Activated CD8-positive, alpha-beta memory T cell treated with anti-CD3 and anti-CD28 coated beads, Interleukin-2, amount 50 U/mL, for 4 hours (primary cell): ENCODE results near the gene PDLIM4.

Source experiments
- DNase-seq: peaks from one replicate; pipeline ENCODE4 v3.0.0-alpha.2; 2020

Gene PDLIM4

DNA sequence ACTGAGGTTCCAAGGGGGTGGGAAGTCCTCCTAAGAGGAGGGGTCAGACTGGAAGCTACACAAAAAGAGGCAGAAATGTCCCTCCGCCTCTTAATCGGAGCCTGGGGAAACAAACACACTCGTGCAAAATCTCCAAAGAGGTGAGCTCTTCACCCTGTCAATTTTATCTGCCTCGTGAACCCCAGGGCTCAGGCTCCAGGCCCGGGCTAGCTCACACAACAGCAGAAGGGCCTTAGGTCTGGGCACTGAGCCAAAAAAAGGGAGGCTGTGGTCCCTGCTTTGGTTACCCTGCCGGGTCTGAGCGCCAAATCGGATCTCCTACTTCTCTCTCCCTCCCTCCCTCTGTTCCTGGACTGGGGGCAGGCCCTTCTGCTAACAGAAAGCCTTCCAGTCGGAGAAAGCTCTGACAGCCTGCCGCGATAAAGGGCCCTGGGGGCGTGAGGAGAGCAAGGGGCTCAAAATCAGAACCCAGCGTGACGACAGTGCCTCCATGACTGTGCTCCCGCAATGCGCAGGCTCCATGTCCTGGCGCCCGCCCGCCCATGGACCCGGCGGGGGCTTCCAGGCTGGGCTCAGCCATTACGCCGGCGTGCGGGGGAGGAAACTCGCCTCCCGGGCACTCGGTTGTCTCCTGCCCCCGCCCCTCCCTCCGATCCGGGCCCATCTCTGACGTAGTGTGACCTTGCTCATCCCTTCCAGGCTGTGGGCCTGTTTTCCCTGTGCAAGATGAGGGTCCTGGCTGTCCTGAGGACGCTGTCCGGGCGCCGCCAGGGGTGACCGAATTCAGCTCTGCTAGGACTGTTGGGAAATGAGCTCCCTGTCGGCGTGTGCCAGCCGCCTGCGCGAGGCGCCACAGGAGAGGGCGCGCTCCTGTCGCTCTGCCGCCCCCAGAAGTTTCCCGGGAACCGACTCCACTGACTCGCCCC is 35.8 kb downstream of the PDLIM4 start:
- DNase-seq, result peak; percentile 81

- peak; percentile 83 for DNase-seq
Observed at GRCh38 chr5:132293992-132294727, 36.7 kb downstream of the PDLIM4 start, which contains the start of gene SLC22A4. TSS of gene SLC22A4 (plus strand) at chr5:132294394. CDS start at chr5:132294617, 223 bp downstream.

GRCh38 chr5:132294728-132295504 is 37.4 kb downstream of the PDLIM4 start:
- peak; percentile 78 for DNase-seq

GRCh38 chr5:132295505-132296411 is 38.3 kb downstream of the PDLIM4 start:
- DNase-seq, result no peak

DNA sequence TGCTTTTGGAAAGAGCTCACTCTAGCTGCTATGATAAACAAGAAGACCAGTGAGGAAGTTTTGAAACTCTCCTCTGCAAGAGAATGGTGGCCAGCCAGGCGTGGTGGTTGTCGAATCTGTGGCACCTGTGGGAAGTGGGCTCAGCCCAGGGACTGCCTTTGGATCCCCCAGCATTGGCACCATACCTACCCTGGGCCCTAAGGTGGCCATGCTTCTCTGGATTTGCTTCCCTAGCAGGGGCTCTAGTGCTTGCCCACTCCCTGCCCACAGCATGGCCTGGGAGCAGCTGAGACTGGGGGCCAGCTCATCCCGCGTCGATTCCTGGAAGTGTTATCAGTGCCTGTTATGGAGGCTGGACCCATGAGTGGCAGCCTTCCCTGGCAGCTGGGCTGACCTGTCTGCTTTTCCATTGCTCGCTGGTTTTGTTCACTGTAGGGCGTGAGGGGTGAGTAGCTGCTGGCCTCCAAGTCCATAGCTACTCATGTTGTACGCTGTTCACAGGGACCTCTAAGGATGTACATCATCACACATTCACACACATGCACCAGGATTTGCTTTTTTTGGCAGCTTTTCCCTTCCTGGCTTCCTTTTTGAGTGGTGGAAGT is 39.0 kb downstream of the PDLIM4 start:
- DNase-seq, result no peak

GRCh38 chr5:132297211-132297940 is 39.9 kb downstream of the PDLIM4 start:
- no peak for DNase-seq

- DNase-seq, result no peak
Observed at GRCh38 chr5:132298298-132299212, 41.1 kb downstream of the PDLIM4 start.

DNA sequence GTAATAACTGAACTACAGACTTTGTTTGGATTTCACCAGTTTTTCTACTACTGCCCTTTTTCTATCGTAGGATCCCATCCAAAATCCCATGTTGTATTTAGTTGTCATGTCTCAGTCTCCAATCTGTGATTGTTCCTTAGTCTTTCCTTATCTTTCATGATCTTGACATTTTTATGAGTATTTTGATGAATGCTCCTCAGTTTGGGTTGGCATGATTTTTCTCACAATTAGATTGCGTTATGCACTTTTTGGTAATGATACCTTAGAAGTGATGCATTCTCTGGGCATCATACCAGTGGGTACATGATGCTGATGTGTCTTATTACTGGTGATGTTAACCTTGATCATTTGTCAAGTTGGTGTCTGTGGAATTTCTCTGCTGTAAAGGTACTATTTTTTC is 42.4 kb downstream of the PDLIM4 start:
- no peak for DNase-seq

DNA sequence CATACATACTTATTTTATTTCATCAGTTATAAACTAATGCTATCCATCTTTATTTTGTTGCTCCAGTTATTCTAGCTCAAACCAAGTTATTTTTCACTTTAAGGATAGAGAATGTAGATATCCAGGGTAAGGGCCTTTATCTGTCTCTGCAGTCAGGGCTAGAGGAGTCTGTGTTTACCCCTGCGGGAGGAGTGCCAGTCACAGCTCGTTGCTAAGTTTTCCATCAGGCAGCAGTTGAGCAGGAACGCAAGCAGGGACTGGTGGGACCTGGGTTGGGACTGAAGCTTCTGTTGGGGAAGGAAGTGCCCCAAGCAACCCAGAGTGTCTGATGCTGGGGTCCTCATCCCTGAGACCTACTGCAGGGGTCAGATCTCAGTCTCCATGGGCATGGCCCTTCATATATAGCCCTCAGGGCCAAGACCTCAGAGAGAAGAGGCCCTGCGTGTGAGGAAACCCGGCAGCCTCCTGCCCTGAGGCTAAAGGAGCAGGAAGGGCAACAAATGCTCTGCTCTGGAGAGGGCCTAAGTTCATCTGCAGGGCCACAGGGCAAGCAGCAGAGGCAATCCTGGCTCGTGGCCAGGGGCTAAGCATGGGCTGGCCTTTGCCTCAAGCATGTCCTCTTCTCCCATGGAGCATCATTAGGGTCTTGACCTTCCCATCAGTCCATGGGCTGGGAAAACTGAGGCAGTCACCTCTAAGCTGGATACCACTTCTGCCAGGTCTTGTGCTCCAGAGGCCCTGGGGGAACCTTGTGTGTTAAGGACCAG is 43.3 kb downstream of the PDLIM4 start:
- no peak for DNase-seq

GRCh38 chr5:132301344-132302271 is 44.1 kb downstream of the PDLIM4 start:
- DNase-seq, result no peak

GRCh38 chr5:132302413-132302812 is 44.9 kb downstream of the PDLIM4 start:
- no peak for DNase-seq

DNA sequence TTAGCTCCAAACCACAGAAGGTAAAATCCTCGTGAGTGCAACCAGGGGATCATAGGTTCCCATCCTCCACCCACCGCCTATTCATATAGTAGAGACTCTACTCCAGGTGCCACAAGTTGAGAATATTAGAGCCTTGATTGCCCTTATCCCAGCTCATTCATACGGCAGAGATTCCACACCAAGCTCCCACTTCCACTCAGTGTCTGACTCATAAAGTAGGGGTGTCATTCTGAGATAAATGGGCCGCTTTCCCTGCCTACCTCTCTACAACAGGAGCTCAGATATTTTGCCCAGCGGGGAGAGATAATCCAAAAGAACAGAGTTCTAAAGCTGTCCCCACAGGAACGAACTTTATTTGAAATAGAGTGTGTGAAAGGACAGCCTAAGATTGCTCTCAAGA is 46.1 kb downstream of the PDLIM4 start:
- DNase-seq, result no peak

- no peak for DNase-seq
Observed at GRCh38 chr5:132305420-132305819, 47.9 kb downstream of the PDLIM4 start.

DNA sequence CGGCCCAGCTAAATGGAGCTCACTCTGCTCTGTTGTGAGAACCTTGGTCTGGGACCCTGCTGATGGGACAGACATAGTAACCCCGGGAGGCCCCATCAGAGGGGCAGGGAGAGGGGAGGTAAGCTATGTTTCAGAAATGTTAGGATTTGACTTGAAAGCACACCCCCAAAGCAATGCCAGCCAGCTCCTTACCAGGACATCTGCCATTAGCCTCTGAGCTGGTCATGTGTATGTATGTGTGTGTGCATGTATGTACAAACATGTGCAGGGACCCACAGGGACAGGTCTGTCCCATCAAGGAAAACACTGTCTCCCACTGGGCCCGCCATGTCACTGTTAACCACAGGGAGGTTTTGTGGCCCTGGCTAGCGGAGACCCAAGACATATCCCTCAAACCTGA is 51.2 kb downstream of the PDLIM4 start:
- no peak for DNase-seq

- no peak for DNase-seq
Observed at GRCh38 chr5:132309679-132310078, 52.2 kb downstream of the PDLIM4 start.

DNA sequence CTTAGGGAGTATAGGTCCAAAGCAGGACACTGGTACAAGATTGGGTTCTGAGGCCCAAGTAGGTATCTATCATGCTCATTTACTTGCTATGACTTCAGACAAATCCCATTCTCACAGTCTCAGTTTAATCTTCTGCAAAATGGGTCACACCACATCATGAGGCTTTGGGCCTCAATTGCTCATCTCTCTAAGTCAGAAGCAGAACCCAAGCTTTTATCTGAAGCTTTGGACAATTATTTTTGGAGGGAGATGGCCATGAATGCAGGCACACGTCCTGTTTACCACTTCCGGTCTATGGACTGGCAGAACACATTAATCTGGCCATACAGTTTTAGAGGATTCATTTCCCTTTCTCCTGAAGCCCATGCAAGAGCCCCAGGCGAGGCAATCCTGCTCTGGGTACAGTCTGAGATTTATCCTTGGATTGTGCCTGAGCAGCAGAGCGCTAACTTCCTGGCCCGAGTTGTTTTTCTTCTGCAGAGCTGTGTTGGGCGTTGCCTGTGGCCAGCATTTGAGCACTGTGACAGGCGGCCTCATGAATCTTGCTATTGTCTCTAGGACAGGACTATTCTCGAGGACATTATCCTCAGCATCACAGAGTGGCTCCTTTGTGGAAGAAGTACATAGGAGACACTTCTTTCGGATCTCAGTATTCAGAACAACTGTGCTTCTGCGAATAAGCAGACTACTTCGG is 52.8 kb downstream of the PDLIM4 start:
- DNase-seq, result no peak

DNA sequence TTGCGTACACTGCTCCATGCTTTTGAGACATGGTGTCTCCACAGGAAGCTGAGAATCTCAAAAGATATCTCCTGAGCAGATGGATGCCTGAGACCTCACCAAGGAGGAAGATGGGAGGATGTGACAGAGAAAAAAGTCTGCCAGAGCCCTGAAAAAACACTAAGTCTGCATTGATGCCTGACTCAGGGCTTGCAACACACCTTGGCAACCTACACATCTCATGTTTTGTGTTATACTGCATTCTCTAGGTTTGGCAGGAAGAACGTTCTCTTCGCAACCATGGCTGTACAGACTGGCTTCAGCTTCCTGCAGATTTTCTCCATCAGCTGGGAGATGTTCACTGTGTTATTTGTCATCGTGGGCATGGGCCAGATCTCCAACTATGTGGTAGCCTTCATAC is 55.9 kb downstream of the PDLIM4 start:
- DNase-seq, result no peak
